CD4-positive, alpha-beta T cell treated with Interleukin-10 for 1 hour (primary cell): Measurements from ENCODE around the gene PRMT7.
A peak's percentile ranks its signal among the peaks of the same experiment; 100 is the strongest.

ENCODE experiments used
- DNase-seq: peaks from one replicate; pipeline ENCODE4 v3.0.0-alpha.2; 2020

Gene PRMT7

GRCh38 chr16:68350813-68351350 lies 40.1 kb downstream of the PRMT7 start:
- DNase-seq, result no peak

- DNase-seq, result no peak
Measured at GRCh38 chr16:68351463-68351862, 40.6 kb downstream of the PRMT7 start.

- DNase-seq, result no peak
Measured at GRCh38 chr16:68351991-68352431, 41.2 kb downstream of the PRMT7 start.

GRCh38 chr16:68353366-68353765 lies 42.5 kb downstream of the PRMT7 start:
- no peak for DNase-seq

- no peak for DNase-seq
Measured at GRCh38 chr16:68354816-68355215, 44.0 kb downstream of the PRMT7 start.

- DNase-seq, result no peak
Measured at GRCh38 chr16:68355447-68356248, 44.8 kb downstream of the PRMT7 start.

- peak; percentile 70 for DNase-seq
Measured at GRCh38 chr16:68356249-68356918, 45.6 kb downstream of the PRMT7 start.

GRCh38 chr16:68356919-68357286 lies 46.1 kb downstream of the PRMT7 start:
- DNase-seq, result no peak

- no peak for DNase-seq
Measured at GRCh38 chr16:68357521-68357922, 46.7 kb downstream of the PRMT7 start.

GRCh38 chr16:68357923-68358322 lies 47.1 kb downstream of the PRMT7 start:
- no peak for DNase-seq

GRCh38 chr16:68358951-68359350 lies 48.1 kb downstream of the PRMT7 start:
- DNase-seq, result no peak

GRCh38 chr16:68359398-68360191 lies 48.8 kb downstream of the PRMT7 start:
- DNase-seq, result no peak

GRCh38 chr16:68360547-68360946 lies 49.7 kb downstream of the PRMT7 start:
- no peak for DNase-seq

- DNase-seq, result no peak
Measured at GRCh38 chr16:68360956-68361355, 50.1 kb downstream of the PRMT7 start.

- no peak for DNase-seq
Measured at GRCh38 chr16:68361485-68361884, 50.7 kb downstream of the PRMT7 start.

- no peak for DNase-seq
Measured at GRCh38 chr16:68362262-68362913, 51.6 kb downstream of the PRMT7 start.

GRCh38 chr16:68362947-68363657 lies 52.3 kb downstream of the PRMT7 start:
- no peak for DNase-seq

- DNase-seq, result no peak
Measured at GRCh38 chr16:68363658-68364521, 53.1 kb downstream of the PRMT7 start.

GRCh38 chr16:68364561-68364998 lies 53.8 kb downstream of the PRMT7 start:
- no peak for DNase-seq

GRCh38 chr16:68365167-68365817 lies 54.5 kb downstream of the PRMT7 start:
- DNase-seq, result no peak
